Neutrophil (primary cell): Measurements from ENCODE around the gene ALKBH1.
"Not testable (repeated sequence)": the region's sequence is repeated elsewhere in the genome, so short reads cannot be mapped to it uniquely, and the experiment has no call there.

ENCODE experiments used
- H3K27ac ChIP-seq: fragments of 200-600 bp; sonication (generic); 2 replicates; pipeline ENCODE4 v1.5.1; 2016; ENCODE audit warnings: mild to moderate bottlenecking, moderate library complexity
- H3K27me3 ChIP-seq: fragments of 200-600 bp; sonication (generic); 2 replicates; pipeline ENCODE4 v1.6.0; 2016; ENCODE audit warnings: mild to moderate bottlenecking
- H3K36me3 ChIP-seq: fragments of 200-600 bp; sonication (generic); 2 replicates; pipeline ENCODE4 v1.5.1; 2017
- H3K4me1 ChIP-seq, 2 experiments: fragments of 200-600 bp in 1 of 2; sonication (generic) in 1 of 2; 1 replicate in 1 of 2; 2 replicates in 1 of 2; pipeline versions ENCODE4 v1.5.1 to v1.6.1; 2013 to 2016; ENCODE audit warnings: low read depth in 1 of 2, low read length in 1 of 2, mild to moderate bottlenecking in 1 of 2, moderate library complexity in 1 of 2; ENCODE audit not compliant: control insufficient read depth in 1 of 2, insufficient read depth in 1 of 2
- H3K4me3 ChIP-seq, 2 experiments: fragments of 200-600 bp in 1 of 2; sonication (generic) in 1 of 2; 1 replicate in 1 of 2; 2 replicates in 1 of 2; pipeline ENCODE4 v1.5.1; 2013 to 2016; ENCODE audit warnings: low read depth in 1 of 2, low read length in 1 of 2, mild to moderate bottlenecking in 1 of 2, moderate library complexity in 1 of 2
- H3K9me3 ChIP-seq: fragments of 200-600 bp; sonication (generic); 2 replicates; pipeline ENCODE4 v1.5.1; 2016
- TF ChIP-seq, protein P1 (sequence below): fragments of 200-600 bp; sonication (generic); IDR thresholded peaks from 2 replicates; pipeline ENCODE4 v1.5.1; 2016; ENCODE audit warnings: antibody characterized with exemption

The ALKBH1 gene

GRCh38 chr14:77638771-77639171, 69.1 kb downstream of the ALKBH1 start:
- H3K27ac ChIP-seq, result no peak overlapping the region
- H3K9me3 ChIP-seq, result no peaks in the 10 kb centered on the region
- TF ChIP-seq, protein P1, sequence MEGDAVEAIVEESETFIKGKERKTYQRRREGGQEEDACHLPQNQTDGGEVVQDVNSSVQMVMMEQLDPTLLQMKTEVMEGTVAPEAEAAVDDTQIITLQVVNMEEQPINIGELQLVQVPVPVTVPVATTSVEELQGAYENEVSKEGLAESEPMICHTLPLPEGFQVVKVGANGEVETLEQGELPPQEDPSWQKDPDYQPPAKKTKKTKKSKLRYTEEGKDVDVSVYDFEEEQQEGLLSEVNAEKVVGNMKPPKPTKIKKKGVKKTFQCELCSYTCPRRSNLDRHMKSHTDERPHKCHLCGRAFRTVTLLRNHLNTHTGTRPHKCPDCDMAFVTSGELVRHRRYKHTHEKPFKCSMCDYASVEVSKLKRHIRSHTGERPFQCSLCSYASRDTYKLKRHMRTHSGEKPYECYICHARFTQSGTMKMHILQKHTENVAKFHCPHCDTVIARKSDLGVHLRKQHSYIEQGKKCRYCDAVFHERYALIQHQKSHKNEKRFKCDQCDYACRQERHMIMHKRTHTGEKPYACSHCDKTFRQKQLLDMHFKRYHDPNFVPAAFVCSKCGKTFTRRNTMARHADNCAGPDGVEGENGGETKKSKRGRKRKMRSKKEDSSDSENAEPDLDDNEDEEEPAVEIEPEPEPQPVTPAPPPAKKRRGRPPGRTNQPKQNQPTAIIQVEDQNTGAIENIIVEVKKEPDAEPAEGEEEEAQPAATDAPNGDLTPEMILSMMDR, result no peak
- H3K4me1 ChIP-seq, result peaks cover 20 to 22% of the 10 kb centered on the region in 2 experiments
- H3K4me3 ChIP-seq, result no peak overlapping the region
- H3K36me3 ChIP-seq, result no peaks in the 10 kb centered on the region
- H3K27me3 ChIP-seq, result no peaks in the 10 kb centered on the region

DNA sequence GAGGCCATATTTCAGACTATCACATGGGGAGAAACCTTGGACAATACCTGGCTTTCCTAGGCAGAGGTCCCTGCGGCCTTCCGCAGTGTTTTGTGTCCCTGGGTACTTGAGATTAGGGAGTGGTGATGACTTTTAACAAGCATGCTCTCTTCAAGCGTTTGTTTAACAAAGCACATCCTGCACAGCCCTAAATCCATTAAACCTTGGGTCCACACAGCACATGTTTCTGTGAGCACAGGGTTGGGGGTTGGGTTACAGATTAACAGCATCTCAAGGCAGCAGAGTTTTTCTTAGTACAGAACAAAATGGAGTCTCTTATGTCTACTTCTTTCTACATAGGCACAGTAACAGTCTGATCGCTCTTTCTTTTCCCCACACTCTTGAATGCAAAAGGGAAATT, 72.0 kb downstream of the ALKBH1 start:
- not testable (repeated sequence) for H3K27me3 ChIP-seq, H3K4me3 ChIP-seq, H3K4me1 ChIP-seq, H3K27ac ChIP-seq, H3K9me3 ChIP-seq, H3K36me3 ChIP-seq

- not testable (repeated sequence) for H3K4me3 ChIP-seq, H3K27me3 ChIP-seq, H3K9me3 ChIP-seq, H3K4me1 ChIP-seq, H3K36me3 ChIP-seq, H3K27ac ChIP-seq
Measured at GRCh38 chr14:77635466-77635865, 72.4 kb downstream of the ALKBH1 start.

DNA sequence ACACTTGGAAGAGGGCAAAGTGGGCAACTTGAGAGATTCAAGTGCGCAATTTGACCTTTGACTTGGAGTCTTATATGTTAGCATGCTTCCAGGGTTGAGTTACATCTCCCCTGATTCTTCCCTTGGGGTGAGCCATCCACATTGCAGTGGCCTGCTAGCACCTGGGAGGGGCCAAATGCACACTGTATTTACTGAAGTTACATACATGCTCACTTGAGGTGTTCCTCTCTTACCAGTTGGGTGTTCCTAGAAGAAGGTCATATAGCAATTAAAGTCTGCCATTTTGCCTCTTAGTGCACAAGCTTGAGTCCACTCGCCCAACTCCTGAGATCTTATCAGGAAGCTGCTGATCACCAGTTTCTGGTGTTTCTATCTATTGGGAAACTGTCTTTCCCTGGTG, 77.7 kb downstream of the ALKBH1 start:
- H3K27me3 ChIP-seq, result no peaks in the 10 kb centered on the region
- H3K4me1 ChIP-seq, result no peaks in the 10 kb centered on the region
- H3K4me3 ChIP-seq, result no peak overlapping the region
- TF ChIP-seq, protein P1, result no peak
- H3K9me3 ChIP-seq, result no peaks in the 10 kb centered on the region
- H3K36me3 ChIP-seq, result no peaks in the 10 kb centered on the region
- no peak overlapping the region for H3K27ac ChIP-seq

DNA sequence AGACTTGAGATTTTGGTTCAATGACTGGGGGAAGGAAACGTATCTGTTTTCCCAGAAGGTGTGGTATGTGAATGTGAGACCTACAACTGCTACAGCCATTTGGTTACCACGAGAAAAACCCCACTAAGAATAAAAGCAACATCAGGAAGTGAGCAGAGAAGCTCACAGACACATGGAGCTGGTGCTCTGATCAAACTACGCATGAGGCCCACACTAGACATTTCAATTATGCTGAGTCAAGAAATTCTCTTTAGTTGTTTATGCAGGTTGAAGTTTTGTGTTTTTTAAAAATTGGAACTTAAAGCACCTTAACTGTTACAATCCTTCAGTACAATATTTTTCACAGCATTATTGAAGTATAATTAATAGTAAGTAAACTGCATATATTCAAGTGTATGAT, 82.5 kb downstream of the ALKBH1 start:
- TF ChIP-seq, protein P1, result no peak
- Histone ChIP-seq H3K4me1 (peaks cover 0 to 5% of the 10 kb centered on the region in 2 experiments), H3K4me3 (no peak overlapping the region), H3K27ac (no peak overlapping the region), H3K9me3 (no peaks in the 10 kb centered on the region), H3K27me3 (no peaks in the 10 kb centered on the region), H3K36me3 (no peaks in the 10 kb centered on the region)

GRCh38 chr14:77623201-77623600, 84.6 kb downstream of the ALKBH1 start:
- Histone ChIP-seq H3K9me3 (no peaks in the 10 kb centered on the region), H3K4me1 (peaks cover 0 to 5% of the 10 kb centered on the region in 2 experiments), H3K4me3 (no peak overlapping the region), H3K36me3 (no peaks in the 10 kb centered on the region), H3K27me3 (no peaks in the 10 kb centered on the region), H3K27ac (no peak overlapping the region)
- TF ChIP-seq, protein P1, result no peak
